NB4 (cell line): ENCODE measurements around the gene HLA-DPB1.

Source experiments
- DNase-seq: peaks from one replicate; pipeline ENCODE4 v3.0.0; 2010; ENCODE audit warnings: low read depth
- H3K4me3 ChIP-seq: one replicate; pipeline ENCODE4 v1.5.1; 2011; ENCODE audit warnings: mild to moderate bottlenecking, low read depth, low read length, moderate library complexity
- CTCF ChIP-seq: IDR thresholded peaks from one replicate; pipeline ENCODE4 v1.5.1; 2012; ENCODE audit warnings: low read depth, low read length
- MAX ChIP-seq: IDR thresholded peaks from 2 replicates; pipeline ENCODE4 v1.6.1; 2011; ENCODE audit warnings: low read depth, low read length
- MYC ChIP-seq: IDR thresholded peaks from 2 replicates; pipeline ENCODE4 v1.6.1; 2011; ENCODE audit warnings: low read depth, low read length
- POLR2A ChIP-seq: IDR thresholded peaks from 2 replicates; pipeline ENCODE4 v1.6.1; 2011; ENCODE audit warnings: mild to moderate bottlenecking; ENCODE audit not compliant: insufficient read length; ENCODE audit errors: extremely low read depth

HLA-DPB1 gene

GRCh38 chr6:33076406-33076934, 680 bp downstream of the HLA-DPB1 start:
- DNase-seq = no peak
- H3K4me3 ChIP-seq = no peak overlapping the region
- TF ChIP-seq MYC (no peak), MAX (no peak), CTCF (no peak), POLR2A (no peak)

- TF ChIP-seq POLR2A (no peak), MAX (no peak), CTCF (no peak), MYC (no peak)
- DNase-seq = no peak
- H3K4me3 ChIP-seq = no peak overlapping the region
Observed at GRCh38 chr6:33077908-33078307, 2.1 kb downstream of the HLA-DPB1 start.

- H3K4me3 ChIP-seq = no peak overlapping the region
- TF ChIP-seq CTCF = no peak
- TF ChIP-seq MAX = no peak
- TF ChIP-seq POLR2A = no peak
- TF ChIP-seq MYC = no peak
- DNase-seq = no peak
Observed at GRCh38 chr6:33078442-33078841, 2.7 kb downstream of the HLA-DPB1 start.

- H3K4me3 ChIP-seq = no peak overlapping the region
- TF ChIP-seq MYC (no peak), CTCF (no peak), MAX (no peak), POLR2A (no peak)
- no peak for DNase-seq
Observed at GRCh38 chr6:33078919-33079521, 3.2 kb downstream of the HLA-DPB1 start.

- no peak for DNase-seq
- no peak for TF ChIP-seq MAX
- no peak for TF ChIP-seq CTCF
- no peak for TF ChIP-seq MYC
- TF ChIP-seq POLR2A = no peak
- H3K4me3 ChIP-seq = no peak overlapping the region
Observed at GRCh38 chr6:33079580-33079979, 3.8 kb downstream of the HLA-DPB1 start.
